GM19035 (cell line): ENCODE results near the gene RHEX.
"Not testable (repeated sequence)": the region's sequence is repeated elsewhere in the genome, so short reads cannot be mapped to it uniquely, and the experiment has no call there.

ENCODE experiments used
- ATAC-seq: cut with Tn5 transposase; IDR thresholded peaks from one replicate; pipeline ENCODE4 v1.9.1; 2021; ENCODE audit not compliant: unreplicated experiment

Gene RHEX

GRCh38 chr1:206029484-206029883 is 23.5 kb upstream of the RHEX start:
- ATAC-seq: no peak

- no peak for ATAC-seq
Observed at GRCh38 chr1:206030191-206030590, 22.8 kb upstream of the RHEX start.

GRCh38 chr1:206030714-206031113 is 22.3 kb upstream of the RHEX start:
- peak; percentile 92 for ATAC-seq

GRCh38 chr1:206032380-206033140 is 20.4 kb upstream of the RHEX start:
- ATAC-seq: no peak

GRCh38 chr1:206035027-206035426 is 17.9 kb upstream of the RHEX start:
- no peak for ATAC-seq

GRCh38 chr1:206036663-206037455 is 16.1 kb upstream of the RHEX start:
- no peak for ATAC-seq

- no peak for ATAC-seq
Observed at GRCh38 chr1:206037581-206037980, 15.4 kb upstream of the RHEX start.

- ATAC-seq: no peak
Observed at GRCh38 chr1:206039046-206039973, 13.7 kb upstream of the RHEX start.

GRCh38 chr1:206040328-206040727 is 12.6 kb upstream of the RHEX start:
- no peak for ATAC-seq

- peak; percentile 54 for ATAC-seq
Observed at GRCh38 chr1:206041640-206042039, 11.3 kb upstream of the RHEX start.

GRCh38 chr1:206047271-206047670 is 5.7 kb upstream of the RHEX start:
- no peak for ATAC-seq

GRCh38 chr1:206048582-206048981 is 4.4 kb upstream of the RHEX start:
- ATAC-seq: no peak

GRCh38 chr1:206049293-206049692 is 3.7 kb upstream of the RHEX start:
- ATAC-seq: peak; percentile 45

- ATAC-seq: no peak
Observed at GRCh38 chr1:206049919-206050600, 2.9 kb upstream of the RHEX start.

- peak; percentile 85 for ATAC-seq
Observed at GRCh38 chr1:206050655-206051235, 2.2 kb upstream of the RHEX start.

GRCh38 chr1:206052231-206052865 is 625 bp upstream of the RHEX start:
- ATAC-seq: not testable (repeated sequence)

- ATAC-seq: not testable (repeated sequence)
Observed at GRCh38 chr1:206053616-206054015, 643 bp downstream of the RHEX start.

- ATAC-seq: not testable (repeated sequence)
Observed at GRCh38 chr1:206055069-206055625, 2.2 kb downstream of the RHEX start.

- not testable (repeated sequence) for ATAC-seq
Observed at GRCh38 chr1:206055639-206056323, 2.8 kb downstream of the RHEX start.
